GM18858 (cell line): ENCODE results near the gene SCUBE3.
A peak's percentile ranks its signal among the peaks of the same experiment; 100 is the strongest.

Experiments
- ATAC-seq: cut with Tn5 transposase; IDR thresholded peaks from one replicate; pipeline ENCODE4 v1.9.1; 2021; ENCODE audit not compliant: unreplicated experiment

SCUBE3 gene

DNA sequence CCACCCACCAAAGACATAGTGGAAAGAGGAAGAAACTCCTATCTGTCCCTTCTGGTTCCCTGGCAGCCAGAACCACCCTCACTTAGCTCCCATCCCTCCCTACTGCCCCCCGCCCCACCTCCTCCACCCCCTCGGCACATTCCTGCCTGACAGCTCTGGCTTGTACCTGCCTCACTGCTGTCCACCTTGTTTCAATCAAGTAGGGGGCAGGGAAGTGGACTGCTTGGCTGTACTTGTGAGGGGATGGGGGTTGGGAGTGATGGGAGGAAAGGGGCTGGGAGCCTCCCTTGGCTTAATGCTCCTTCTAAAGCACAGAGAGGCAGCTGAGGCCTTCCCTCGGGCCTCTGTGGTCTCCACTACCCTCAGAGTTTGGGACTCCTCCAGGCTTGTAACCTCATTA lies 23.7 kb downstream of the SCUBE3 start:
- ATAC-seq: no peak

DNA sequence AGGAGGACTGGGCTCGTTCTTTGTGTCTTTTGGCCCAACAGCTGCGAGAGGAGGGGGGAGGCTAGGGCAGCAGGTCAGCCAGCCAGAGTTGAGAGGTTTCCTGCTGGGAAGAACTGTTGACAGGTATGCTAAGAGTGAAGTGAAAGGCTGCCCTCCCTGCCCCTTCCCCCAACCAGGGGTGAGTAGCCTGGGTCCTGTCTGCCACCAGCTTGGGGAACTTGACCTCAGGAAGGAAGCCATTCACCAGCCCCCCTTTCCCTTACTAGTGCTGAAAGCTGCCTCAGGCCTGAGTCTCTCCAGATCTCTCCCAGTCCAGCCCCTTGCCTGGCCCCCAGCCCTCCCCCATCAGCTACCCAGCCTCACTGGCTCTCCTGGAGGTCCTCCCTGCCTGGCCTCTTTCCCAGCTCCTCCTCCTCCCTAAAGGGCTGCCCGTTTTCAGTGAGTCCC lies 25.1 kb downstream of the SCUBE3 start:
- no peak for ATAC-seq

DNA sequence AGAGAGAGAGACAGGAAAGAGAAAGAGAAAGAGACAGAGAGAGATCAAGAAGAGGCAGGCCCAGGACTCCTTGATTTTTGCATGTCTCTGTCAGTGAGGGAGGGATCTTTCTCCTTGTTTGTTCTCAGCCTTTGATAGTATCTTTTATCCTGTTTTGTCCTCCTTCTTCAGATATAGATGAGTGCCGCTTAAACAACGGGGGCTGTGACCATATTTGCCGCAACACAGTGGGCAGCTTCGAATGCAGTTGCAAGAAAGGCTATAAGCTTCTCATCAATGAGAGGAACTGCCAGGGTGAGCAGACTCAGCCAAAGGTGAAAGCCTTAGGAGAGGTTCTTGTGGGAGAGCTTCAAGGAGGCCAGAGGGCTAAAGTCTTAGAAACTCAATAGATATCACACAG lies 25.8 kb downstream of the SCUBE3 start:
- ATAC-seq: no peak

DNA sequence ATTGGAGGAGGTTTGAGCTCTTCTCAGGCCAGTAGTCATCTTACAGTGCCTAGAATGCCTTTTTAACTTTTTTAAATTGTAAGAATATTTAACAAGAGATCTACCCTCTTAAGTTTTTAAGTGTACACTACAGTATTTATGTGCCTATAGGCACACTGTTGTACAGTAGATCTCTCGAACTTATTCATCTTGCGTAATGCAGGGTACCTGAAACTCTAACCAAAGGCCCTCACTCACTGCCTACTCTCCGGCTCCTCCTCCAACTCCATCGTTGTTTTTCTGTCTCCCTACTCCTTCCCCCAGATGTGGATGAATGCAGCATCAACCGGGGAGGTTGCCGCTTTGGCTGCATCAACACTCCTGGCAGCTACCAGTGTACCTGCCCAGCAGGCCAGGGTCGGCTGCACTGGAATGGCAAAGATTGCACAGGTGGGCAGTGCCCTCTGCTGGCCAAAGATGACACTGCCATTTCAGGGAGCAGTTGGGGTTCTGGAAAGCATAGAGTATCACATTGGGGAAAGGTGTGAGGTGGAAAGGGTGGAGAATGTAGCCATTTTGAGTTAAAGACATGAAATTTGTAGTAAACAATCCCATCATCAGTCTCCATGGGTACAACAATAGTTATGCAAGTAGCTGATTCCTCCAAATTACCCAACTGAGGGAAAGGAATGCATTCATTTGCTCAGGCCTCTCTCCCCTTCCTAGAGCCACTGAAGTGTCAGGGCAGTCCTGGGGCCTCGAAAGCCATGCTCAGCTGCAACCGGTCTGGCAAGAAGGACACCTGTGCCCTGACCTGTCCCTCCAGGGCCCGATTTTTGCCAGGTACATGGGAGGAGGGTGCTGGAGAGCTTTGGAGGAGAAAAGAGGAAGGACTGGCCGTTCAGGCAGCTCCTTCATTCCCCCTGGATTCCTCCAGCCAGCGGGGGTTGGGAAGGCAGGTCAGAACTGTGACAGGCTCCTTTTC lies 27.4 kb downstream of the SCUBE3 start:
- ATAC-seq: no peak

DNA sequence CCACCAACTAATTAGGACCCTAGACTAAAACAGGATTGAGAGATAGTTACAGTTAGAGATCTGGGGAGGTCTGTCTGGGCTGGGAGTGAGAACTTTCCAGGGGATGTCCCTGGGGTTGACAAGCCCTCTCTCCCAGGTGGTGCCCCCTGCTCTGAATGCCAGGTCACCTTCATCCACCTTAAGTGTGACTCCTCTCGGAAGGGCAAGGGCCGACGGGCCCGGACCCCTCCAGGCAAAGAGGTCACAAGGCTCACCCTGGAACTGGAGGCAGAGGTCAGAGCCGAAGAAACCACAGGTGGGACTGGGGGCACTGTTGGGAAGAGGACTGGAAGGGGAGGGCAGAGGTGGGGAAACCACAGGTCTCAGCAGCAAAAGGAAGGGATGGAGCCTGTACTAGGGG lies 28.7 kb downstream of the SCUBE3 start:
- no peak for ATAC-seq

DNA sequence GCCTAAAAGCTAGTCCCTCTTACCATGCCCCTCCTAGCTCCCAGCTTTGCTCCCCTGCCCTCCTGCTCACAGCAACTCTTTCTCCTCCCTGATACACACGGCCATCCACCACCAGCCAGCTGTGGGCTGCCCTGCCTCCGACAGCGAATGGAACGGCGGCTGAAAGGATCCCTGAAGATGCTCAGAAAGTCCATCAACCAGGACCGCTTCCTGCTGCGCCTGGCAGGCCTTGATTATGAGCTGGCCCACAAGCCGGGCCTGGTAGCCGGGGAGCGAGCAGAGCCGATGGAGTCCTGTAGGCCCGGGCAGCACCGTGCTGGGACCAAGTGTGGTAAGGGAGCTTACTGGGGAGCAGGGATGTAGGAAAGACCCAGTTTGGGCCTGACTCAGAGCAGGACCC lies 29.1 kb downstream of the SCUBE3 start:
- no peak for ATAC-seq

DNA sequence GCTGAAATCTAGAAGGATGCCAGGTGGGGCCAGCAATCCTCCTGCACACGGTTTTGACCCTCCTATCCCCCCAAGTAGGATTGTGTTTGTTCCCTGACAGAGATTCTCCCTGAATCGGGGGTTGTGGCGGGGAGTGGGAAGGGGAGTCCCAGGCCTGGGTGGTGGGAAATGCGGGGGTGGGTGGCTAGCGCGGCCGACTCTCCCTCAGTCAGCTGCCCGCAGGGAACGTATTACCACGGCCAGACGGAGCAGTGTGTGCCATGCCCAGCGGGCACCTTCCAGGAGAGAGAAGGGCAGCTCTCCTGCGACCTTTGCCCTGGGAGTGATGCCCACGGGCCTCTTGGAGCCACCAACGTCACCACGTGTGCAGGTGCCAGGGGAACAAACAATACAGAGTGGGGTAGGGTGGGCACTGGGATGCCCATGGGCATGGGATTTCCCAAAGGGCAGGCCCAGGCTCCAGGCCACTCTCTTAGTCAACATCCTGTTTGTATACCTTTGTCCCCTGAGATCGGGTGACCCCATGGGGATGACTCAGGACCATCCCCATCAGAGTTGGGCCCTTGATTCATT lies 29.7 kb downstream of the SCUBE3 start:
- no peak for ATAC-seq

DNA sequence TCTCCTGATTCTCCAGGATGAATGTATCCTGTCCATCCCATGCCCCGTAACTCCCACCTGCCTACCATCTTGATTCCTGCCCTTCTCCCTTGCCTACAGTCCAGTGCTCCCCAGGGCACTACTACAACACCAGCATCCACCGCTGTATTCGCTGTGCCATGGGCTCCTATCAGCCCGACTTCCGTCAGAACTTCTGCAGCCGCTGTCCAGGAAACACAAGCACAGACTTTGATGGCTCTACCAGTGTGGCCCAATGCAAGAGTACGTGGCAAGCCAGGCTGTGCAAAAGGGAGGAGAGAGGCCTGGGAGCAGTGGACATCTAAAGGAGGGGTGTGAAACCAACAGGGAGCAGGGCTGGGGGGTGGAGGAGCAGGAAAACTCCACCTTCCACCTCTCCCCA lies 30.8 kb downstream of the SCUBE3 start:
- ATAC-seq: no peak

DNA sequence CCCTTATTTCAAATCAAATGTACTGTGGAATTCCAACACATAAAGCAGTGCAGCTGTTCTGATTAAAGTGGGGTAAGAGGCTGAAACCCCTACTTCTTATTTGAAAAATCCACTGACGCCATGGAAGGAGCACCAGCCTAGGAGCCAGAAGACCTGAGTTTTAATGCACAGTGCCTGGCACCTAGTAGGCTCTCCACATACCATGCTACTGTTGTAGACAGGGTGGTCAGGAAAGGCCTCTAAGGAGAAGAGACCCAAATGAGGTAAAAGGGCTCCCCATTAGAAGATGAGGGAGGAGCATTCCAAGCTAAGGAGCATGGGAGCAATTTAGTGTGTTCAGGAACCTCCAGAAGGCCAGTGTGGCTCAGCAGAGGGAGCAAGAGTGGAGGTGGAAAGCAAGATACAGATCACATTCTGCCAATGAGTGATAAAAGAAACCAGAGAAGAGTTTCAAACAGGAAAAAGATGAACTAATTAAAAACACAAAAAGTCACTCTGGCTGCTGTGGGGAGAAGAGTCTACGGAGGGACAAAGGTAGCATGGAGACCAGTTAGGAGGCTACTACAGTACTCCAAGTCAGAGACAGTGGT lies 34.0 kb downstream of the SCUBE3 start:
- no peak for ATAC-seq

DNA sequence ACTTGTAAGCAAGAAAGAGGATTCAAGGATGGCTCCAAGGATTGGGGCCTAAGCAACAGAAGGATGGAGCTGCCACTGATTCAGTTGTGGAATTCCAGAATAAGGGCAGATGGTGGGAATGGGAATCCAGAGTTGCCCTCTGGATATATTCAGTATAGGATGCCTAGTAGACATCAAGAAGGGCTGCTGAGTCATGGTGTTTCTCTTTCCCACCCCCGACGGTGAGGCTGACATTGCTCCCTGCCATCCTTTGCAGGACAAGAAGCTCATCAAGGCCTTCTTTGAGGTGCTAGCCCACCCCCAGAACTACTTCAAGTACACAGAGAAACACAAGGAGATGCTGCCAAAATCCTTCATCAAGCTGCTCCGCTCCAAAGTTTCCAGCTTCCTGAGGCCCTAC lies 34.5 kb downstream of the SCUBE3 start:
- no peak for ATAC-seq

DNA sequence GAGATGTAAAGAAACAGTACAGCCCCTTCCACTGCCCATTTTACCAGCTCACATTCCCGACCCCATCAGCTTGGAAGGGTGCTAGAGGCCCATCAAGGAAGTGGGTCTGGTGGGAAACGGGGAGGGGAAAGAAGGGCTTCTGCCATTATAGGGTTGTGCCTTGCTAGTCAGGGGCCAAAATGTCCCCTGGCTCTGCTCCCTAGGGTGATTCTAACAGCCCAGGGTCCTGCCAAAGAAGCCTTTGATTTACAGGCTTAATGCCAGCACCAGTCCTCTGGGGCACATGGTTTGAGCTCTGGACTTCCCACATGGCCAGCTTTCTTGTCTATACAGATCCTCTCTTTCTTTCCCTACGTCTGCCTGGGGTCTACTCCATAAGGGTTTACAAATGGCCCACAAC lies 35.2 kb downstream of the SCUBE3 start:
- ATAC-seq: no peak

DNA sequence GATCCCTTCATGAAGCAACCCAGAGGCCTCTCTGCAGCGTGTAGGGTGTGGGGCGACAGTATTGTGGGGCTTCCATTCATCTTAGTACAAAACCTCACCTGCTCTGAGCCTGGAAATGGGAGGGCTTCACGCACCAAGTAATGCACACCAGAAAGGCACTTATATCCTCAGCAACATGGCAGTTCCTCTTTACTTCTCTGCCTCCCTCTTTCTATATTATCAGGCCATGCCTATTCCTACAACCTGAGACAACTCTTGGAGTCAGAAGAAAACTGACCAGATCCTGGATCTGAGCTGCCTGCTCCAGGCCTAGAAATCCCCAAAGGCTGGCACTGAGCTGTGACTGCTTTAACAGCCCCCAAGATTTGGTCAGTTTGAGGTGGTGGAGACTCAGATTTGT lies 38.2 kb downstream of the SCUBE3 start:
- no peak for ATAC-seq

DNA sequence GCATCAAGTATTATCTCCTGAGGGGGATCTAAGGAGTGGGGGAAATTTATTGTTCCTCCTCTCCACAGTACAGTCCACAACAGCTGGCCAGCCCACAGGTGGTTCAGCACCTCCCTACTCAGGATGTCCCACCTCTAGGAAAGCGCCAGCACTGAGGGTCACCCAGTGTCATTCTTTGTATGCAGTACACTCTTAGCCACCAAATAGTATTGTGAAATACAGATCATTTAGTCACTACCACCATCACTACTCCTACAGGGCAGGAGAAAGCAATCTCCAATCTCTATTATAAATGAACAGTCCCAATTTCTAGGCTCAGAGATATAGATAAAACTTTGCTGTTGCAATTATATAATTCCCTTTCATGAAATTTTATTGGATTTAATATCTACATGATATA lies 39.5 kb downstream of the SCUBE3 start:
- no peak for ATAC-seq

DNA sequence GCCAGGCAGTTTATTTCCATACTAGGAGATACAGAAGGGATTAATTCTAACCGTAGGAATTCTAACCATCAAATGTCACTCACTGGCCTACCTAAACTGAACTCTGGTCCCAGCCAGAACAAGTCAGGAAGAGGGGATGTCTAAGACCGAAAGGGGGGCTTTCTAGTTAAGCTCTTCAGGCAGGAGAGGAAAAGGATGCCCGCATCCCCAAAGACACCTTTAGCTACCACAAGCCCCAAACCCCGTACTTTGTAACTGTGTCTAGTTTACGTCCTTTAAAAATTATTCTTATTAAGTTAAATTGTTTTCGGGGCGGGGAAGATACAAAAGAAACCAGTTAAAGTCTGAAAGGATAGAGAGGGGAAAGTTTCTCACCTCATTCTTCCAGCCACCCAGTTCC lies 44.6 kb downstream of the SCUBE3 start:
- no peak for ATAC-seq

DNA sequence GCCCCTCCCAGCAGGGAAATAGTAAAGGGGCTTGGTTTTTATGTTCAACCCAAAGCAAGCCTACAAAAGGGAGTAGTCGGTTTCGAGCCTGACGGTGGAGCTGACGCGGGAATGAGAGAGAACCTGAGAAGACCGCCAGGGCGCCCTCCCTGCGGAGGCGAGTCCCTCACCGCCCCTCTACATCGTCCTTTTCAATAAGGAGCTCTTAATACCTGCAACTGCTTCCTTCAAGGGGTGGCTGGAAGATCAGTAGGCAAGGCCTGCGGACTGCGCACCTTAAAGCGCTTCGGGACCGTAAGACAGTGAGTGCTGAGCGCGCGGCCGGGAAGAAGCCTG lies 45.1 kb downstream of the SCUBE3 start:
- no peak for ATAC-seq

DNA sequence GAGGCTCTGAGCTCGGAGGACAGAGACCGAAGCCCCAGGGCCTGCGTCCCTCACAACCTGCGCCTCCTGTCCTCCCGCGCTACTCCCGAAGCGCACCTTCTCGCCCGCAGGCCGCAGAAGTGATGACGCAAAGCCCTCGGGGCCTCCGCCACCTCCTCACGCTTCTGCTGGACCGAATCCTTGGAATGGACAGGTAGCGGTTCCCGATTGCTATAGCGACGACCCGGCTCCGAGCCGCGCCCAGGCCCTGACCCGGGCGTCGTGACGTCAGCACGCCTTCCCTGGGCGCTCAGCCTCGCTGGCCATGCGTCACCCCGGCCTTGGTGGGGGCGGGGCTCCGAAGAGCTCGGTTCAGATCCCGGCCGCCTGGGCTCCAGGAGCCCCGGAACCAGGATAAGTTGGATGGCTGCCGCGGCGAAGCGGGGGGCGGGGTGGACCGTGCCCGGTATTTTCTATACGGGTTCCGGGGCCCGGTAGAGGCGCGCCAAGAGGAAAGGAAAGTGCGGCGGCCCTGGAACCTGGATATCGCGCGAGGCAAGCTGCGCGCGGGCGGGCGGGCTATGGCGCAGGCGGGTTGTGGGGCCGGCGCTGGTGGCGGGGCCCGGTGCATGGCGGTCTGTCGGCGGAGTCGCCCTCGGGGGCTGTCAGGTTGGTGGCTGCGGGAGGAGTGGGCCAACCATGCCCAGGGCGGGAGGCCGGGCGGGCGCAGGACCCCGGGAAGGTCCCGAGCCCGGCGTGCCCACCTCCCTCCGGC lies 45.6 kb downstream of the SCUBE3 start, which contains the start of gene ZNF76:
ZNF76 (plus strand) TSS at position 542 of the 754 bp plus-strand sequence. CDS start 21,417 bp downstream, outside the sequence.
- peak; percentile 62 for ATAC-seq

DNA sequence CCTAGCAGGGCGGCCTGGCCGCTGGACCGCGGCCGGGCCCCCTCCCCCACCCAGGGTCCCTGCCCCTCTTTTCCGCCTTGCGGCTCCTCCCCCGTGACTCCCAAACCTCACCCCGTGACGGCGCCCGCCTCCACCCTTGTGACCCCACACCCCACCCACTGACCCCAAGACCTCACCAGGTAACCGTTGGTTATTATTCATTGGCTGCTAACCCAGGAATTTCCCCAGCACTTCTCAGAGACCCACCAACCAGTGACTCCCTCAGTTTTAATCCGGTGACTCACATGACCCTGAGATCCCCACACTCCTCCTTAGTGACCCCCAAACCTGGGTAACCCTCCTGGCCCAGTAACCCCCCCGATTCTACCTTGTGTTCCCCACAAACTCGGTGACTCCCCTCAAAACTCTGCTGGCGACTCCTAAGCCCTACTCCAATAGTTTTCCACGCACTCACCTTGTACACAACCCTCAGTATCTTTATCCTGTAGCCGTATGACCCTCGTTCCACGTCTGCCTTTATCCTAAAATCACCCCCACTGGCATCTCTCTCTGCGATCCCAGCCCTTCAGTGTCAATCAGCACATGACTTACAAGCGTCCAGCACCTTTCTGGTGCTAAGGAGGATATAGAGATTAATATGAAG lies 46.3 kb downstream of the SCUBE3 start:
- peak; percentile 19 for ATAC-seq

DNA sequence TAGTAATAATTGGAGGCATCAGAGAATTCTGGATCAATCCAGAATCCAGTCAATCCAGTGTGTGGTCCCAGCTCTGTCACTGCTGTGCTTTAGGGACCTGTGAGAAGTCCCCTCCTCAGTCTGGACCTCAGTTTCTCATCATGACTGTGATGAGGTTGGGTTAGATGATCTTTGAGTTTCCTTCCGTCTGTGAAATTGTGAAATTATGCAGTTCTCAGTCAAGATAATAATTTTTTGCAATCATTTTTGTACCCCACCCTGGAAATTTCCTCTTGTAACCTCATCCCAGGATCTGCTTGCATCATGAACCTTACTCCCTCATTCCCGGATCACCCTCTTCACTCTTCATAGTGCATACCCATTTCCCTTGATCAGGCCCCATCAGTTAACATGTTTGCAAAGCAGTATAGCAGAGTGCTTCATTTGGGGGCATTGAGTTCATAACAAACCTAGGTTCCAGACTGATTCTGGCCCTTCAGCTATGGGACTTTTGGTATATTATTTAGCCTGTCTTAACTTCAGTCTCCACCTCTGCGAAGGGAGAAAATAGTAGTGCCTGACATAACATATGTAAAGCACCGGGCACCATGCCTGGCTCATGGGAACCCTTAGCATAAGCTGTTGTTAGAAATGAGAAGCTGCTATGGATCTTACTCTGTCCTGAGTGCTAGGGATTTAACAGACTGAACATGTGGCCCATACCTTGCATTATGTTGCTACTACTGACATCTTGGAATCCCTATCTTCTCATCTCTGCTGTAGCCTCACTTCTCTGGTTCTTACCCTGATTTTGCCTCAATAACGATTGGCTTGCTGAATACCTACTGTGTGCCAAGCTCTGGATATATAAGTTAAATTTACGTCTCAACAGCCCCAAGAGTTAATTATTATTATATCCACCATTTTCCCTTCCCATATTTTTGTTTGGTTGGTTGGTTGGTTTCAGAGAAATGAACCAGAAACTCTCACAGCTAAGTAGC lies 47.1 kb downstream of the SCUBE3 start:
- no peak for ATAC-seq

DNA sequence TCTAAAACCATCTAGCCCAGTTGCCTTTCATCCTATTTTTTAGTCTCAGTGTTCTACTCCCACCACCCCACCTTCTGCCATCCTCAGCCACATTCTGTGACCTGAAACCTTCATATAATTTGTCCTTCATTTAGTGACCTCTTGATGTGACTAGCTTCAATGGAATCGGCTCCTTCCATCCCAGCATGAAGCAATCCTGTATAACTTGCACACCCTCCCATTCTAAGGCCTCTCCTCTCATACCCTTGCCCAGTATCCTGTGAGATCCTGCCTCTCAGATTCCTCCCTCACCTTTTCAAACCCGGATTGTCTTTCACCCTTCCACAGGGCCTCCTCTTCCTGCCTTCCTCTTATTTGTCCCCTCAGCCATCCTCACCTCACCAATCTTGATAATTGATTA lies 48.8 kb downstream of the SCUBE3 start:
- ATAC-seq: no peak
